Astrocyte (in vitro differentiated cells and primary cell): ENCODE measurements around the gene CSNK2A1. TPM values are rescaled to one million over a fixed set of nuclear protein-coding genes. Genes with fewer than 3 reads are reported as not detected.

ENCODE experiments used
- DNase-seq: peaks from one replicate; pipeline ENCODE4 v3.0.0-alpha.2; 2010; ENCODE audit warnings: low read depth
- FAIRE-seq: peaks from 2 replicates; lab custom pipeline; 2011; peaks lifted over from hg19 to GRCh38; lab: Jason Lieb, UNC
- H2AFZ ChIP-seq: 2 replicates; pipeline ENCODE4 v1.6.0; 2012; ENCODE audit warnings: low read depth, low read length, inconsistent platforms
- H3K27ac ChIP-seq: 2 replicates; pipeline ENCODE4 v1.5.1; 2011; ENCODE audit warnings: low read depth, low read length, inconsistent platforms
- H3K27me3 ChIP-seq: 2 replicates; pipeline ENCODE4 v1.6.0; 2011; ENCODE audit warnings: low read length, inconsistent platforms; ENCODE audit not compliant: insufficient read depth
- H3K36me3 ChIP-seq: 2 replicates; pipeline ENCODE4 v1.5.1; 2011; ENCODE audit warnings: low read length, inconsistent platforms; ENCODE audit not compliant: insufficient read depth
- H3K4me1 ChIP-seq: 2 replicates; pipeline ENCODE4 v1.5.1; 2011; ENCODE audit warnings: low read length, inconsistent platforms; ENCODE audit not compliant: insufficient read depth
- H3K4me2 ChIP-seq: 2 replicates; pipeline ENCODE4 v1.6.0; 2012; ENCODE audit warnings: low read length, inconsistent platforms
- H3K4me3 ChIP-seq: 2 replicates; pipeline ENCODE4 v1.5.1; 2011; ENCODE audit warnings: low read depth, mild to moderate bottlenecking, low read length, inconsistent platforms; ENCODE audit not compliant: insufficient read depth
- H3K79me2 ChIP-seq: 2 replicates; pipeline ENCODE4 v1.6.0; 2012; ENCODE audit warnings: mild to moderate bottlenecking, low read length, inconsistent platforms; ENCODE audit not compliant: insufficient read depth
- H3K9ac ChIP-seq: 2 replicates; pipeline ENCODE4 v1.6.0; 2012; ENCODE audit warnings: mild to moderate bottlenecking, low read length, inconsistent platforms
- H3K9me3 ChIP-seq: 2 replicates; pipeline ENCODE4 v1.5.1; 2012; ENCODE audit warnings: low read depth, mild to moderate bottlenecking, low read length, inconsistent platforms; ENCODE audit not compliant: insufficient read depth
- H4K20me1 ChIP-seq: 2 replicates; pipeline ENCODE4 v1.6.0; 2012; ENCODE audit warnings: low read length, inconsistent platforms; ENCODE audit not compliant: insufficient read depth
- H3K27ac Mint-ChIP-seq: one replicate; pipeline ENCODE4 v1.8.0; 2021; ENCODE audit warnings: mild to moderate bottlenecking, mixed read lengths; ENCODE audit not compliant: unreplicated experiment
- H3K27me3 Mint-ChIP-seq: one replicate; pipeline ENCODE4 v1.8.0; 2021; ENCODE audit warnings: low read depth, mixed read lengths; ENCODE audit not compliant: unreplicated experiment
- H3K36me3 Mint-ChIP-seq: one replicate; pipeline ENCODE4 v1.8.0; 2021; ENCODE audit warnings: low read depth, mixed read lengths; ENCODE audit not compliant: unreplicated experiment
- H3K4me1 Mint-ChIP-seq: one replicate; pipeline ENCODE4 v1.8.0; 2021; ENCODE audit warnings: low read depth, mixed read lengths; ENCODE audit not compliant: unreplicated experiment
- H3K4me3 Mint-ChIP-seq: one replicate; pipeline ENCODE4 v1.8.0; 2021; ENCODE audit warnings: mild to moderate bottlenecking, moderate library complexity, mixed read lengths; ENCODE audit not compliant: unreplicated experiment
- H3K9me3 Mint-ChIP-seq: one replicate; pipeline ENCODE4 v1.8.0; 2021; ENCODE audit warnings: mild to moderate bottlenecking, mixed read lengths; ENCODE audit not compliant: unreplicated experiment
- EZH2 ChIP-seq: IDR thresholded peaks from 2 replicates; pipeline ENCODE4 v1.6.1; 2012; ENCODE audit warnings: mild to moderate bottlenecking, low read length, inconsistent platforms; ENCODE audit not compliant: insufficient read depth
- total RNA-seq: library from RNA; stranded (reverse); gene quantifications from 2 replicates; pipeline ENCODE4 v1.2.1, GENCODE V29; 2021
- TF ChIP-seq, protein P1 (sequence below): IDR thresholded peaks from 2 replicates; pipeline ENCODE4 v1.5.1; 2011; ENCODE audit warnings: low read depth, mild to moderate bottlenecking, inconsistent platforms, low read length, moderate library complexity; ENCODE audit not compliant: insufficient read depth

CSNK2A1 gene
- total RNA-seq, 1 donor from 2014 or later = 226 TPM

DNA sequence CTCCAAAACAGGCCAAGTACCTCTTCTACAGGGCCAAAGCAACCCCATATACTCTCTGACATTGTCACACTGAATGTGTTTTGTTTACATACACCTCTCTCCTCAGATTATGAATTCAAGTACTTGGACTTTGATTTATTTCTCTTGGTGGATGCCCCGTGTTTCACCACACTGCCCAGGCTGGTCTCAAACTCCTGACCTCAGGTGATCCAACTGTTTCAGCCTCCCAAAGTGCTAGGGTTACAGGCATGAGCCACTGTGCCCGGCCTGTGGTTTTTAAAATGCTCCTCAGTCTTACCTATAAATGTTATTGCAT is 16.1 kb downstream of the CSNK2A1 start:
- H3K9me3 Mint-ChIP-seq = peaks cover 7% of the 10 kb centered on the region
- peaks cover 33% of the 10 kb centered on the region for H3K4me1 Mint-ChIP-seq
- H3K27me3 Mint-ChIP-seq = no peaks in the 10 kb centered on the region
- H3K79me2 ChIP-seq = peaks cover 98% of the 10 kb centered on the region
- no peak overlapping the region for H3K4me3 Mint-ChIP-seq
- H3K27ac ChIP-seq = no peak overlapping the region
- H3K4me2 ChIP-seq = no peak overlapping the region
- peaks cover 9% of the 10 kb centered on the region for H3K4me1 ChIP-seq
- no peak overlapping the region for H2AFZ ChIP-seq
- peak overlapping the region; percentile 99 for H3K27ac Mint-ChIP-seq
- no peak for FAIRE-seq
- peaks cover 23% of the 10 kb centered on the region for H3K36me3 Mint-ChIP-seq
- H3K36me3 ChIP-seq = peaks cover 3% of the 10 kb centered on the region
- no peak overlapping the region for H3K4me3 ChIP-seq
- H4K20me1 ChIP-seq = peaks cover 79% of the 10 kb centered on the region
- no peak for DNase-seq
- no peak for TF ChIP-seq EZH2
- TF ChIP-seq, protein P1, sequence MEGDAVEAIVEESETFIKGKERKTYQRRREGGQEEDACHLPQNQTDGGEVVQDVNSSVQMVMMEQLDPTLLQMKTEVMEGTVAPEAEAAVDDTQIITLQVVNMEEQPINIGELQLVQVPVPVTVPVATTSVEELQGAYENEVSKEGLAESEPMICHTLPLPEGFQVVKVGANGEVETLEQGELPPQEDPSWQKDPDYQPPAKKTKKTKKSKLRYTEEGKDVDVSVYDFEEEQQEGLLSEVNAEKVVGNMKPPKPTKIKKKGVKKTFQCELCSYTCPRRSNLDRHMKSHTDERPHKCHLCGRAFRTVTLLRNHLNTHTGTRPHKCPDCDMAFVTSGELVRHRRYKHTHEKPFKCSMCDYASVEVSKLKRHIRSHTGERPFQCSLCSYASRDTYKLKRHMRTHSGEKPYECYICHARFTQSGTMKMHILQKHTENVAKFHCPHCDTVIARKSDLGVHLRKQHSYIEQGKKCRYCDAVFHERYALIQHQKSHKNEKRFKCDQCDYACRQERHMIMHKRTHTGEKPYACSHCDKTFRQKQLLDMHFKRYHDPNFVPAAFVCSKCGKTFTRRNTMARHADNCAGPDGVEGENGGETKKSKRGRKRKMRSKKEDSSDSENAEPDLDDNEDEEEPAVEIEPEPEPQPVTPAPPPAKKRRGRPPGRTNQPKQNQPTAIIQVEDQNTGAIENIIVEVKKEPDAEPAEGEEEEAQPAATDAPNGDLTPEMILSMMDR = no peak
- H3K9ac ChIP-seq = no peak overlapping the region
- no peaks in the 10 kb centered on the region for H3K9me3 ChIP-seq
- H3K27me3 ChIP-seq = no peaks in the 10 kb centered on the region

DNA sequence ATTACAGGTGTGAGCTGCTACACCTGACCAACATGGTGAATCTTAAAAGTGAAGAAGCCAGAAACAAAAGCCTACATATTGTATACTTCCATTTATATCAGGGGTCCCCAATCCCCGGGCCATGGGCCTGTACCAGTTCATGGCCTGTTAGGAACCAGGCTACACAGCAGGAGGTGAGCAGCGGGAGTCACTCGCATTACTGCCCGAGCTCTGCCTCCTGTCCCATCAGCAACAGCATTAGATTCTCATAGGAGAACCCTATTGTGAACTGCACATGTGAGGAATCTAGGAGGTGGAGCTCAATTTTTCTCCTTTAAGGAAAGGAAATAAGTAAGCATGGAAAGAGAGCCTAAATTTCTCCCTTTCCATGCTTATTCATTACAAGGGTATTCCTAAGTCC is 21.7 kb downstream of the CSNK2A1 start:
- H3K36me3 ChIP-seq = peaks cover 13% of the 10 kb centered on the region
- FAIRE-seq = no peak
- peaks cover 24% of the 10 kb centered on the region for H3K36me3 Mint-ChIP-seq

DNA sequence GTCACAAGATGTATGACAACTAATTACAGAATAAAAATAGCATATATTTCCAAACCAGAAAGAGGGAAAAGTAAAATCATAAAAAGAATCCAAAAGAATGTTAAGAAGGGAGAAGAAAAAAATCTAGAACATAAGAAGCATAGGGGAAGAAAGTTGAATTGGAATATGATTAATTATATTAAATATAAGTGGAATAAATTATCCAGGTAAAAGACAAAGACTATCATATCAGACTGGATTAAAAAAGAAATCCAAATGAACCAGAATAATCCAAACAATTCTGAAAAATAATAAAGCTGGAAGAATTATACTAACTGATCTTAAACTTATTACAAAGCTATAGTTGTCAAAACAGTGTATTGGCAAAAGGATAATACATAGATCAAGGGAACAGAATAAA is 23.6 kb downstream of the CSNK2A1 start:
- no peak overlapping the region for H3K4me3 ChIP-seq
- Mint-ChIP-seq H3K36me3 (peaks cover 21% of the 10 kb centered on the region), H3K4me3 (no peak overlapping the region), H3K9me3 (no peaks in the 10 kb centered on the region), H3K4me1 (peaks cover 43% of the 10 kb centered on the region), H3K27me3 (no peaks in the 10 kb centered on the region), H3K27ac (no peak overlapping the region)
- DNase-seq (no peak), FAIRE-seq (no peak)
- H2AFZ ChIP-seq = no peak overlapping the region
- H3K27ac ChIP-seq = no peak overlapping the region
- peaks cover 97% of the 10 kb centered on the region for H3K79me2 ChIP-seq
- no peak for TF ChIP-seq EZH2
- TF ChIP-seq, protein P1 = no peak
- no peaks in the 10 kb centered on the region for H3K9me3 ChIP-seq
- peaks cover 80% of the 10 kb centered on the region for H4K20me1 ChIP-seq
- no peak overlapping the region for H3K4me2 ChIP-seq
- H3K36me3 ChIP-seq = peaks cover 13% of the 10 kb centered on the region
- no peak overlapping the region for H3K9ac ChIP-seq
- no peaks in the 10 kb centered on the region for H3K27me3 ChIP-seq
- H3K4me1 ChIP-seq = no peaks in the 10 kb centered on the region

More for the DNA sequence above, 21.7 kb downstream of the CSNK2A1 start:
- Histone ChIP-seq H3K9me3 (no peaks in the 10 kb centered on the region), H3K27ac (no peak overlapping the region), H3K27me3 (no peaks in the 10 kb centered on the region), H2AFZ (no peak overlapping the region), H3K4me3 (no peak overlapping the region), H3K4me1 (no peaks in the 10 kb centered on the region), H4K20me1 (peaks cover 71% of the 10 kb centered on the region), H3K4me2 (no peak overlapping the region), H3K9ac (no peak overlapping the region), H3K79me2 (peaks cover 95% of the 10 kb centered on the region)
- peaks cover 27% of the 10 kb centered on the region for H3K4me1 Mint-ChIP-seq
- no peak overlapping the region for H3K4me3 Mint-ChIP-seq
- no peaks in the 10 kb centered on the region for H3K27me3 Mint-ChIP-seq
- peak overlapping the region; percentile 27 for H3K27ac Mint-ChIP-seq
- TF ChIP-seq, protein P1 = no peak
- TF ChIP-seq EZH2 = no peak
- DNase-seq = no peak
- peaks cover under 1% of the 10 kb centered on the region for H3K9me3 Mint-ChIP-seq
